PFSK-1 (cell line): ENCODE results near the gene LECT2.

Source experiments
- FOXP2 ChIP-seq: optimal IDR thresholded peaks from 2 replicates; pipeline ENCODE3; 2011; ENCODE audit warnings: borderline replicate concordance, control low read depth, inconsistent platforms; ENCODE audit not compliant: insufficient read depth; ENCODE audit errors: extremely low read length, extremely low read depth
- POLR2AphosphoS5 ChIP-seq: IDR thresholded peaks from 2 replicates; pipeline ENCODE4 v1.6.1; 2012; ENCODE audit warnings: low read depth, mild to moderate bottlenecking, control low read depth, low read length, moderate library complexity
- SIN3A ChIP-seq: IDR thresholded peaks from 2 replicates; pipeline ENCODE4 v1.6.1; 2012; ENCODE audit warnings: mild to moderate bottlenecking, low read length, moderate library complexity, borderline replicate concordance; ENCODE audit not compliant: insufficient read depth
- TF ChIP-seq, protein P1 (sequence below), 2 experiments: IDR thresholded peaks; 2 replicates each; pipeline versions ENCODE4 v1.6.1 to v1.8.0; 2011 to 2012; ENCODE audit warnings: low read depth in 2 of 2, low read length in 2 of 2, control low read depth in 1 of 2, inconsistent platforms in 1 of 2, mild to moderate bottlenecking in 1 of 2, moderate library complexity in 1 of 2; ENCODE audit not compliant: insufficient read depth in 1 of 2

DNA sequence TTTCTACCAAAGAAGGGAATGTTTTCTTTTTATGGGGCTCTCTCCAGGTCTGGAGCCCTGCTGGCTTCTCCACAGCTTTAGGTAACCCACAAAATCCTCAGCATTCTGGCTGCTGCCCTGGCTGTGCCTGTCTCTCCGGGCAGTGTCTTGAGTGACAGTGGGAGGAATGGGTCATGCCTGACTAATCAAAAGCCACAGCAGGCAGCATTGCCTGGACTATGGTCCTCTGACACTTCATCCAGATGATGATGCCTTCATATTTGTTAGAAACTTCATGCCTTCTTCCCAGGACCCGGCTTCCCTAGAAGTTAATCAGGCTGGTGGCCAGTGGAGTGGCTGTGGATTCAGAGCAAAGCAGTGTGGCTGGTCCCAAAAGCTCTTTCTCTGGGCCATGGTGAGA, 41.8 kb upstream of the LECT2 start:
- TF ChIP-seq, protein P1, sequence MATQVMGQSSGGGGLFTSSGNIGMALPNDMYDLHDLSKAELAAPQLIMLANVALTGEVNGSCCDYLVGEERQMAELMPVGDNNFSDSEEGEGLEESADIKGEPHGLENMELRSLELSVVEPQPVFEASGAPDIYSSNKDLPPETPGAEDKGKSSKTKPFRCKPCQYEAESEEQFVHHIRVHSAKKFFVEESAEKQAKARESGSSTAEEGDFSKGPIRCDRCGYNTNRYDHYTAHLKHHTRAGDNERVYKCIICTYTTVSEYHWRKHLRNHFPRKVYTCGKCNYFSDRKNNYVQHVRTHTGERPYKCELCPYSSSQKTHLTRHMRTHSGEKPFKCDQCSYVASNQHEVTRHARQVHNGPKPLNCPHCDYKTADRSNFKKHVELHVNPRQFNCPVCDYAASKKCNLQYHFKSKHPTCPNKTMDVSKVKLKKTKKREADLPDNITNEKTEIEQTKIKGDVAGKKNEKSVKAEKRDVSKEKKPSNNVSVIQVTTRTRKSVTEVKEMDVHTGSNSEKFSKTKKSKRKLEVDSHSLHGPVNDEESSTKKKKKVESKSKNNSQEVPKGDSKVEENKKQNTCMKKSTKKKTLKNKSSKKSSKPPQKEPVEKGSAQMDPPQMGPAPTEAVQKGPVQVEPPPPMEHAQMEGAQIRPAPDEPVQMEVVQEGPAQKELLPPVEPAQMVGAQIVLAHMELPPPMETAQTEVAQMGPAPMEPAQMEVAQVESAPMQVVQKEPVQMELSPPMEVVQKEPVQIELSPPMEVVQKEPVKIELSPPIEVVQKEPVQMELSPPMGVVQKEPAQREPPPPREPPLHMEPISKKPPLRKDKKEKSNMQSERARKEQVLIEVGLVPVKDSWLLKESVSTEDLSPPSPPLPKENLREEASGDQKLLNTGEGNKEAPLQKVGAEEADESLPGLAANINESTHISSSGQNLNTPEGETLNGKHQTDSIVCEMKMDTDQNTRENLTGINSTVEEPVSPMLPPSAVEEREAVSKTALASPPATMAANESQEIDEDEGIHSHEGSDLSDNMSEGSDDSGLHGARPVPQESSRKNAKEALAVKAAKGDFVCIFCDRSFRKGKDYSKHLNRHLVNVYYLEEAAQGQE (IDR thresholded peaks at IDR 0.05; ENCODE audit: insufficient read depth in 1 of 2, low read depth in 2 of 2, low read length in 2 of 2) = no peak
- no peak for TF ChIP-seq SIN3A
- no peak for TF ChIP-seq POLR2AphosphoS5
- TF ChIP-seq FOXP2 = no peak
